H1 (cell line): ENCODE results near the gene TMPRSS11E.

Source experiments
- CEBPB ChIP-seq: IDR thresholded peaks from 2 replicates; pipeline ENCODE4 v1.6.1; 2012; ENCODE audit warnings: low read depth, low read length
- CREB1 ChIP-seq: IDR thresholded peaks from 2 replicates; pipeline ENCODE4 v1.6.1; 2012; ENCODE audit warnings: inconsistent platforms
- CTCF ChIP-seq, 3 experiments: IDR thresholded peaks; 1 replicate in 2 of 3; 2 replicates in 1 of 3; pipeline versions ENCODE4 v1.5.1 to v1.6.1; 2011; ENCODE audit warnings: low read length in 3 of 3, mild to moderate bottlenecking in 3 of 3, inconsistent platforms in 2 of 3, low read depth in 1 of 3, moderate library complexity in 1 of 3; ENCODE audit not compliant: insufficient read depth in 1 of 3; ENCODE audit errors: control extremely low read depth in 1 of 3
- JUN ChIP-seq: IDR thresholded peaks from 2 replicates; pipeline ENCODE4 v1.6.1; 2011; ENCODE audit warnings: low read depth, mild to moderate bottlenecking, improper control_type of control experiment, low read length
- POLR2A ChIP-seq, 2 experiments: IDR thresholded peaks; 1 replicate in 1 of 2; 2 replicates in 1 of 2; pipeline ENCODE4 v1.6.1; 2011; ENCODE audit warnings: low read depth in 2 of 2, low read length in 2 of 2, mild to moderate bottlenecking in 2 of 2; ENCODE audit errors: control extremely low read depth in 1 of 2
- TEAD4 ChIP-seq: IDR thresholded peaks from 2 replicates; pipeline ENCODE4 v1.6.1; 2012; ENCODE audit warnings: low read depth, low read length, inconsistent platforms, mixed read lengths
- YY1 ChIP-seq: IDR thresholded peaks from 2 replicates; pipeline ENCODE4 v1.6.1; 2011; ENCODE audit warnings: low read depth, mild to moderate bottlenecking, low read length

GRCh38 chr4:68433582-68433981 lies 13.7 kb upstream of the TMPRSS11E start:
- TF ChIP-seq CREB1, result no peak
- TF ChIP-seq CTCF (IDR thresholded peaks at IDR 0.05; ENCODE audit: control extremely low read depth in 1 of 3, insufficient read depth in 1 of 3, low read depth in 1 of 3, low read length in 3 of 3), result no peak
- TF ChIP-seq CEBPB, result no peak
- TF ChIP-seq JUN, result no peak
- TF ChIP-seq POLR2A (IDR thresholded peaks at IDR 0.05; ENCODE audit: control extremely low read depth in 1 of 2, low read depth in 2 of 2, low read length in 2 of 2), result no peak
- TF ChIP-seq TEAD4, result no peak
- TF ChIP-seq YY1, result no peak
